ENCODE data around the gene SLC39A7.

DNA sequence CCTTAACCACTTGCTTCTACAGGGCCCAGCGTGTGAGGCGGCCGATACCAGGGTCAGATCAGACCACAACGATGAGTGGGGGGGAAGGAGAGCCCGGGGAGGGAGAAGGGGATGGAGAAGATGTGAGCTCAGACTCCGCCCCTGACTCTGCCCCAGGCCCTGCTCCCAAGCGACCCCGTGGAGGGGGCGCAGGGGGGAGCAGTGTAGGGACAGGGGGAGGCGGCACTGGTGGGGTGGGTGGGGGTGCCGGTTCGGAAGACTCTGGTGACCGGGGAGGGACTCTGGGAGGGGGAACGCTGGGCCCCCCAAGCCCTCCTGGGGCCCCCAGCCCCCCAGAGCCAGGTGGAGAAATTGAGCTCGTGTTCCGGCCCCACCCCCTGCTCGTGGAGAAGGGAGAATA is 10.5 kb downstream of the SLC39A7 start:
- TF ChIP-seq CTCF (conservative IDR thresholded peaks at IDR 0.05; ENCODE audit: low read depth, low read length): no peak
- TF ChIP-seq FOS (IDR thresholded peaks at IDR 0.05; ENCODE audit: low read depth, low read length): no peak
- no peak for TF ChIP-seq POLR2A (IDR thresholded peaks at IDR 0.05; ENCODE audit: low read depth, low read length)
- no peak for TF ChIP-seq RFX5 (IDR thresholded peaks at IDR 0.05; ENCODE audit: low read depth, low read length)

Measured in IMR-90 (cell line).